ENCODE data around the gene SLC26A6. TPM values are rescaled to one million over a fixed set of nuclear protein-coding genes. Genes with fewer than 3 reads are reported as not detected.

SLC26A6 gene
- 10 to 100 TPM in 3 of 4 donors, 1 to 10 TPM in 1; 9.4 to 36.5 (median 17.9) TPM for total RNA-seq

- H3K4me3 ChIP-seq (ENCODE audit: low read depth, poor library complexity, severe bottlenecking): peak within 1 kb of the TSS; percentile 69
- WGBS, 2 donors: 1% methylated on average over 30 to 39 of the region's 68 CpGs
- no peak for TF ChIP-seq POLR2A (IDR thresholded peaks at IDR 0.05)
- TF ChIP-seq CTCF (IDR thresholded peaks at IDR 0.05): peak in 1 of 3 donors; percentile 10
- peak; percentile 94 to 99 for DNase-seq (ENCODE audit: low spot score in 2 of 2)
- intact Hi-C loops (cut with DNase I; ENCODE audit: low total_unique reads): no loop called here
Measured at GRCh38 chr3:48635222-48636021, at the start of gene SLC26A6. SLC26A6 (minus strand) TSS chr3:48635461; CDS start chr3:48635393, 68 bp downstream.

- WGBS, 2 donors: 61 to 63% methylated on average over 7 of the region's 7 CpGs
- DNase-seq (ENCODE audit: low spot score in 2 of 2): peak; percentile 33 to 88
- TF ChIP-seq CTCF (IDR thresholded peaks at IDR 0.05): no peak
- intact Hi-C loops (cut with DNase I; ENCODE audit: low total_unique reads): no loop called here
- H3K4me3 ChIP-seq (ENCODE audit: low read depth, poor library complexity, severe bottlenecking): no peak overlapping the region
Measured at GRCh38 chr3:48684480-48685143, 49.4 kb upstream of the SLC26A6 start.

- TF ChIP-seq CTCF (IDR thresholded peaks at IDR 0.05) (no peak), POLR2A (IDR thresholded peaks at IDR 0.05) (no peak)
- intact Hi-C loops (cut with DNase I; ENCODE audit: low total_unique reads): no loop called here
- no peak for DNase-seq (ENCODE audit: low spot score in 2 of 2)
- H3K4me3 ChIP-seq (ENCODE audit: low read depth, poor library complexity, severe bottlenecking): no peak overlapping the region
- WGBS, 2 donors: 65 to 69% methylated on average over 8 of the region's 8 CpGs
Measured at GRCh38 chr3:48684054-48684349, 48.7 kb upstream of the SLC26A6 start.

GRCh38 chr3:48682786-48683185, 47.5 kb upstream of the SLC26A6 start:
- DNase-seq (ENCODE audit: low spot score in 2 of 2): no peak
- H3K4me3 ChIP-seq (ENCODE audit: low read depth, poor library complexity, severe bottlenecking): no peak overlapping the region
- 85 to 91% methylated on average over 9 of the region's 9 CpGs for WGBS, 2 donors
- no peak for TF ChIP-seq CTCF (IDR thresholded peaks at IDR 0.05)
- no peak for TF ChIP-seq POLR2A (IDR thresholded peaks at IDR 0.05)
- intact Hi-C loops (cut with DNase I; ENCODE audit: low total_unique reads): no loop called here

- 94 to 97% methylated on average over 14 to 16 of the region's 17 CpGs for WGBS, 2 donors
- H3K4me3 ChIP-seq (ENCODE audit: low read depth, poor library complexity, severe bottlenecking): no peak overlapping the region
- intact Hi-C loops (cut with DNase I; ENCODE audit: low total_unique reads): no loop called here
- DNase-seq (ENCODE audit: low spot score in 2 of 2): no peak
- no peak for TF ChIP-seq CTCF (IDR thresholded peaks at IDR 0.05)
- no peak for TF ChIP-seq POLR2A (IDR thresholded peaks at IDR 0.05)
Measured at GRCh38 chr3:48681974-48682610, 46.8 kb upstream of the SLC26A6 start.
